ENCODE measurements around the gene SLC44A1. TPM values are rescaled to one million over a fixed set of nuclear protein-coding genes. Genes with fewer than 3 reads are reported as not detected.

The SLC44A1 gene
- total RNA-seq, 1 donor from 2014 or later, result 51.3 TPM

GRCh38 chr9:105219291-105219805 is 25.1 kb upstream of the SLC44A1 start:
- no peak overlapping the region for H3K4me3 ChIP-seq (ENCODE audit: low read depth, low read length)
- TF ChIP-seq CTCF (IDR thresholded peaks at IDR 0.05; ENCODE audit: insufficient read depth, low read length, severe bottlenecking), result no peak
- FAIRE-seq (no peak), DNase-seq (ENCODE audit: low read depth) (no peak)
- no peaks in the 10 kb centered on the region for H3K27me3 ChIP-seq (ENCODE audit: control insufficient read depth, insufficient read depth, low read length)
- no peaks in the 10 kb centered on the region for H3K36me3 ChIP-seq (ENCODE audit: control insufficient read depth, insufficient read depth, low read length)

DNA sequence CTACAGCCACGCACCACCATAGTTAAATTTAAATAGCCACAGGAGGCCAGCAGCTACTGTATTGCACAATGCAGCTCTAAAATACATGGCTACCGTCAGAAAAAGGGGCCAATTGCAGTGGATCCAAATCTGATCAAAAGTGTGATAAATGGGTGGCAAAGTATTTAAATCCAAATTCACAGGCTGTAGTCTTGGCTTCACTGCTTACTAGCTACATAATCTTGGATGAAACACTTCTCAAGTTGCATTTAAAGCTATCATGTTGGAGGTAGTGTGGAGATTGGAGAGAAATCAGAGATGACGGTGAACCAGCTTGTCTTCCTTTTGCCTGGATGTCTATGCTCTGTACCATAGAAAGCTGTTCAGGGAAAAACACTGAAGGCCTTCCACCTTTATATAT is 24.0 kb upstream of the SLC44A1 start:
- no peaks in the 10 kb centered on the region for H3K27me3 ChIP-seq (ENCODE audit: control insufficient read depth, insufficient read depth, low read length)
- no peak overlapping the region for H3K4me3 ChIP-seq (ENCODE audit: low read depth, low read length)
- FAIRE-seq (no peak), DNase-seq (ENCODE audit: low read depth) (no peak)
- H3K36me3 ChIP-seq (ENCODE audit: control insufficient read depth, insufficient read depth, low read length), result no peaks in the 10 kb centered on the region
- TF ChIP-seq CTCF (IDR thresholded peaks at IDR 0.05; ENCODE audit: insufficient read depth, low read length, severe bottlenecking), result no peak

- no peaks in the 10 kb centered on the region for H3K36me3 ChIP-seq (ENCODE audit: control insufficient read depth, insufficient read depth, low read length)
- H3K4me3 ChIP-seq (ENCODE audit: low read depth, low read length), result no peak overlapping the region
- DNase-seq (ENCODE audit: low read depth) (no peak), FAIRE-seq (no peak)
- no peak for TF ChIP-seq CTCF (IDR thresholded peaks at IDR 0.05; ENCODE audit: insufficient read depth, low read length, severe bottlenecking)
- H3K27me3 ChIP-seq (ENCODE audit: control insufficient read depth, insufficient read depth, low read length), result no peaks in the 10 kb centered on the region
These were observed 20.8 kb upstream of the SLC44A1 start for GRCh38 chr9:105223544-105224140.

DNA sequence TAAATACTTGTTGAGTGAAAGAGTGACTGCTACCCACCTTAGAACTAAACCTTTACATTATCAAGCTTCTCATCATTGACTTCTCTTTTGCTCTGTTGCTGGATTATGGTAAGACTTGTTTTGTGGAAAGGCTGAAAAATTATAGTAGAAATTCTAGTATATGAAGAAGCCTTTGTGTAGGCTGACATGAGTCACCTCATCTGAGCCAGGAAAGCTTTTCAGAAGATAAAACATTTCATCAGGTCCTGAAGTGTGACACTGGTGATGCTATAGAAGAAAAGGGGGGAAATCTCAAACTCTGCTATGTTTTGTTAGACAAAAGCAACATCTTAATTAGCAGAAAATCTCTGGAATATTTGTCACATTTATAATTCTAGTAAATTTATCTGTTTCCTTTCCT is 18.4 kb upstream of the SLC44A1 start:
- TF ChIP-seq CTCF (IDR thresholded peaks at IDR 0.05; ENCODE audit: insufficient read depth, low read length, severe bottlenecking), result no peak
- no peaks in the 10 kb centered on the region for H3K27me3 ChIP-seq (ENCODE audit: control insufficient read depth, insufficient read depth, low read length)
- no peak for FAIRE-seq
- H3K36me3 ChIP-seq (ENCODE audit: control insufficient read depth, insufficient read depth, low read length), result no peaks in the 10 kb centered on the region
- DNase-seq (ENCODE audit: low read depth), result no peak
- no peak overlapping the region for H3K4me3 ChIP-seq (ENCODE audit: low read depth, low read length)

DNA sequence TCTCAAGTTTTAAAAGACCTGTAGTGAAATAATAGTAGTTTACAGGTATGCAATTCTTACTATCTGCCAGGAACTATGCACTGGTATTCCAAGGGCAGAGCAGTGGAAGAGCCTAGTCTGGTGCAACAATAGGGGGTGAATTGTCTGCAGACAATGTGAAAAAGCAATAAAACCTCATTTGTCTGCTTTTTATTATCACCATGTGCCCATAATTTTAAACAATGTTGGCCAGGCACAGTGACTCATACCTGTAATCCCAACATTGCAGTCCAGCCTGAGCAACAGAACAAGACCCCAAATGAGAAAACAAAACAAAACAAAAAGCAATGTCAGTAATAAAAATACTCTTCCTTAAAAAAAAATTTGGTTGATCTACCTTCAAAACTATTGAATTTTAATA is 12.2 kb upstream of the SLC44A1 start:
- H3K4me3 ChIP-seq (ENCODE audit: low read depth, low read length), result no peak overlapping the region

More for the DNA sequence above, 12.2 kb upstream of the SLC44A1 start:
- H3K36me3 ChIP-seq (ENCODE audit: control insufficient read depth, insufficient read depth, low read length), result no peaks in the 10 kb centered on the region
- no peak for TF ChIP-seq CTCF (IDR thresholded peaks at IDR 0.05; ENCODE audit: insufficient read depth, low read length, severe bottlenecking)
- no peak for FAIRE-seq
- DNase-seq (ENCODE audit: low read depth), result no peak
- H3K27me3 ChIP-seq (ENCODE audit: control insufficient read depth, insufficient read depth, low read length), result no peaks in the 10 kb centered on the region

All from bronchial epithelial cell (primary cell).